ENCODE results near the gene HTT. TPM values are rescaled to one million over a fixed set of nuclear protein-coding genes. Genes with fewer than 3 reads are reported as not detected.

HTT gene
- total and polyA plus RNA-seq, 4 donors: 8.6 to 39.8 (median 16.4) TPM

DNA sequence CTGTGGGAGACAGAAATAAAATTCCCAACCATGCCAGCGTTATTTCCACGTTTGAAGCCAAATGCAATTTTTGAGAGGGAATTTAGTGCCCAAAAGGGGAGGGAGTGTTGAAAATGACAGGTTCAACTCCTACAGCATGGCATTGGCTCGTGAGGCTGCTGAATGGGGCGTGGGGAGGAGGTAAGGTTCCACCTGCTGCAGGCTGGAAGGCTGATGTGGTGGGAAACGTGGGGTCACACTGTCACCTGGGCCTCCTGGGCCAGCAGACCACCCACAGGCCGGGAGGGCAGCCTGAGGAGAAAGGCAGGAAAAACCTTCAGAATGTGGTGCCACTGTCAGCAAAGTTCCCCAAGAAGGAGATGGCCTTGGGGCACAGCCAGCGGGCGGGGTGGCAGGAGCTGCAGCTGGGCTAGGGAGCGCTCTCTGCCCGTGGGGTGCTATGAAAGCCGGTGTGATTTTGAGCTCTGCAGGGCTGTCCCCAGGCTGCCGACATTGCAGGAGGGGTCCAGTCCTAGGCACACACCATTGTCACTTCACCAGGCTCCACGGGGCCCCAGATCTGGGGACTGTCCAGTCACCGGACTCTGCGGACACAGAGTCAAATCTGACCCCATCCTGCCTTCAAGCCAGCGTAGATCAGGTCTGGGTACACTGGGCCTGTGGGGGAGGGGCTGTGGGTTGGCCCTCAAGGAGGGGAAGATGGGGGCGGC is 194.1 kb downstream of the HTT start:
- no peak overlapping the region for H3K4me3 ChIP-seq (ENCODE audit: low read depth in 1 of 3, low read length in 3 of 3)
- no peak for TF ChIP-seq EGR1 (IDR thresholded peaks at IDR 0.05; ENCODE audit: low read depth in 2 of 2)
- no peak for TF ChIP-seq REST (IDR thresholded peaks at IDR 0.05)
- no peak for TF ChIP-seq RXRA (IDR thresholded peaks at IDR 0.05)
- no peak for TF ChIP-seq RAD21 (IDR thresholded peaks at IDR 0.05)
- no peak for TF ChIP-seq FOXA1 (IDR thresholded peaks at IDR 0.05)
- no peak for TF ChIP-seq GABPA (IDR thresholded peaks at IDR 0.05 in 1 of 2, conservative IDR thresholded peaks at IDR 0.05 in 1 of 2)
- no peak for TF ChIP-seq FOXA2 (IDR thresholded peaks at IDR 0.05)
- TF ChIP-seq HNF4A (conservative IDR thresholded peaks at IDR 0.05): no peak
- no peak for TF ChIP-seq TAF1 (conservative IDR thresholded peaks at IDR 0.05)
- TF ChIP-seq JUND (IDR thresholded peaks at IDR 0.05): no peak
- no peak for TF ChIP-seq NR2F2 (IDR thresholded peaks at IDR 0.05)
- TF ChIP-seq, protein P1, sequence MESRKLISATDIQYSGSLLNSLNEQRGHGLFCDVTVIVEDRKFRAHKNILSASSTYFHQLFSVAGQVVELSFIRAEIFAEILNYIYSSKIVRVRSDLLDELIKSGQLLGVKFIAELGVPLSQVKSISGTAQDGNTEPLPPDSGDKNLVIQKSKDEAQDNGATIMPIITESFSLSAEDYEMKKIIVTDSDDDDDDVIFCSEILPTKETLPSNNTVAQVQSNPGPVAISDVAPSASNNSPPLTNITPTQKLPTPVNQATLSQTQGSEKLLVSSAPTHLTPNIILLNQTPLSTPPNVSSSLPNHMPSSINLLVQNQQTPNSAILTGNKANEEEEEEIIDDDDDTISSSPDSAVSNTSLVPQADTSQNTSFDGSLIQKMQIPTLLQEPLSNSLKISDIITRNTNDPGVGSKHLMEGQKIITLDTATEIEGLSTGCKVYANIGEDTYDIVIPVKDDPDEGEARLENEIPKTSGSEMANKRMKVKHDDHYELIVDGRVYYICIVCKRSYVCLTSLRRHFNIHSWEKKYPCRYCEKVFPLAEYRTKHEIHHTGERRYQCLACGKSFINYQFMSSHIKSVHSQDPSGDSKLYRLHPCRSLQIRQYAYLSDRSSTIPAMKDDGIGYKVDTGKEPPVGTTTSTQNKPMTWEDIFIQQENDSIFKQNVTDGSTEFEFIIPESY (IDR thresholded peaks at IDR 0.05): no peak
- TF ChIP-seq, protein P2, sequence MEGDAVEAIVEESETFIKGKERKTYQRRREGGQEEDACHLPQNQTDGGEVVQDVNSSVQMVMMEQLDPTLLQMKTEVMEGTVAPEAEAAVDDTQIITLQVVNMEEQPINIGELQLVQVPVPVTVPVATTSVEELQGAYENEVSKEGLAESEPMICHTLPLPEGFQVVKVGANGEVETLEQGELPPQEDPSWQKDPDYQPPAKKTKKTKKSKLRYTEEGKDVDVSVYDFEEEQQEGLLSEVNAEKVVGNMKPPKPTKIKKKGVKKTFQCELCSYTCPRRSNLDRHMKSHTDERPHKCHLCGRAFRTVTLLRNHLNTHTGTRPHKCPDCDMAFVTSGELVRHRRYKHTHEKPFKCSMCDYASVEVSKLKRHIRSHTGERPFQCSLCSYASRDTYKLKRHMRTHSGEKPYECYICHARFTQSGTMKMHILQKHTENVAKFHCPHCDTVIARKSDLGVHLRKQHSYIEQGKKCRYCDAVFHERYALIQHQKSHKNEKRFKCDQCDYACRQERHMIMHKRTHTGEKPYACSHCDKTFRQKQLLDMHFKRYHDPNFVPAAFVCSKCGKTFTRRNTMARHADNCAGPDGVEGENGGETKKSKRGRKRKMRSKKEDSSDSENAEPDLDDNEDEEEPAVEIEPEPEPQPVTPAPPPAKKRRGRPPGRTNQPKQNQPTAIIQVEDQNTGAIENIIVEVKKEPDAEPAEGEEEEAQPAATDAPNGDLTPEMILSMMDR (IDR thresholded peaks at IDR 0.05; ENCODE audit: low read depth, low read length, missing input control): no peak
- no peak for TF ChIP-seq HNF4G (IDR thresholded peaks at IDR 0.05)
- TF ChIP-seq, protein P3, sequence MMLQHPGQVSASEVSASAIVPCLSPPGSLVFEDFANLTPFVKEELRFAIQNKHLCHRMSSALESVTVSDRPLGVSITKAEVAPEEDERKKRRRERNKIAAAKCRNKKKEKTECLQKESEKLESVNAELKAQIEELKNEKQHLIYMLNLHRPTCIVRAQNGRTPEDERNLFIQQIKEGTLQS (IDR thresholded peaks at IDR 0.05): no peak
- TF ChIP-seq, protein P4, sequence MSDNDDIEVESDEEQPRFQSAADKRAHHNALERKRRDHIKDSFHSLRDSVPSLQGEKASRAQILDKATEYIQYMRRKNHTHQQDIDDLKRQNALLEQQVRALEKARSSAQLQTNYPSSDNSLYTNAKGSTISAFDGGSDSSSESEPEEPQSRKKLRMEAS (IDR thresholded peaks at IDR 0.05): no peak
- TF ChIP-seq YY1 (IDR thresholded peaks at IDR 0.05): no peak
- no peak for TF ChIP-seq SP1 (IDR thresholded peaks at IDR 0.05)
- DNase-seq (ENCODE audit: low spot score): no peak
- WGBS: 92% methylated on average over 17 of the region's 17 CpGs
- no peak overlapping the region for H3K9ac ChIP-seq (ENCODE audit: low read depth in 1 of 2, low read length in 2 of 2)
- no peaks in the 10 kb centered on the region for H3K4me1 ChIP-seq (ENCODE audit: control insufficient read depth in 4 of 4, insufficient read depth in 4 of 4, low read length in 3 of 4)
- H3K36me3 ChIP-seq (ENCODE audit: control insufficient read depth in 4 of 4, insufficient read depth in 3 of 4, low read depth in 1 of 4, low read length in 3 of 4): no peaks in the 10 kb centered on the region
- H3K9me3 ChIP-seq (ENCODE audit: control insufficient read depth in 4 of 4, low read length in 3 of 4): no peaks in the 10 kb centered on the region
- H3K27ac ChIP-seq (ENCODE audit: low read depth in 1 of 2, low read length in 2 of 2): no peak overlapping the region
- H3K27me3 ChIP-seq (ENCODE audit: control insufficient read depth in 4 of 4, insufficient read depth in 4 of 4, low read length in 3 of 4): no peaks in the 10 kb centered on the region
